OCI-LY3 (cell line): ENCODE results near the gene ANP32D.

Source experiments
- EZH2phosphoT487 ChIP-seq: fragments of 200-600 bp; shearing (Covaris generic); IDR thresholded peaks from 2 replicates; pipeline ENCODE4 v1.6.1; 2018; ENCODE audit warnings: antibody characterized with exemption, mixed run types, low read depth
- TF ChIP-seq, protein P1 (sequence below): fragments of 200-600, 300-600 bp; sonication (generic); IDR thresholded peaks from 2 replicates; pipeline ENCODE4 v1.5.1; 2014; ENCODE audit warnings: antibody characterized with exemption, low read length, low read depth

DNA sequence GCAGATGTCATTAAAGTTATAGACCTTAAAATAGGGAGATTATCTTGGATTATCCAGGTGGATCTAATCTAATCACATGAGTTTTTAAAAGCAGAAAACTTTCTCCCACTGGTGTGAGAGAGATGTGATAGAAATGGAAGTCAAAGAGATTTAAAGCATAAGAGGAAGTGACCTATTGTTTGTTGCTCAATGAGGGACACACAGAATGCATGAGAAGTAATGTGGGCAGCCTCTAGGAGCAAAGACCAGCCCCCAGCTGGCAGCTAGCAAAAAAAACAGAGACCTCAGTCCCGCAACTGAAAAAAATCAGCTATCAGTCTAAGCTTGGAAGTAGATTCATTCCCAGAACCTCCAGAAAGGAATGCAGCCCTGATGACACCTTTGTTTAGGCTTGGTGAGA is 24.6 kb upstream of the ANP32D start:
- TF ChIP-seq, protein P1, sequence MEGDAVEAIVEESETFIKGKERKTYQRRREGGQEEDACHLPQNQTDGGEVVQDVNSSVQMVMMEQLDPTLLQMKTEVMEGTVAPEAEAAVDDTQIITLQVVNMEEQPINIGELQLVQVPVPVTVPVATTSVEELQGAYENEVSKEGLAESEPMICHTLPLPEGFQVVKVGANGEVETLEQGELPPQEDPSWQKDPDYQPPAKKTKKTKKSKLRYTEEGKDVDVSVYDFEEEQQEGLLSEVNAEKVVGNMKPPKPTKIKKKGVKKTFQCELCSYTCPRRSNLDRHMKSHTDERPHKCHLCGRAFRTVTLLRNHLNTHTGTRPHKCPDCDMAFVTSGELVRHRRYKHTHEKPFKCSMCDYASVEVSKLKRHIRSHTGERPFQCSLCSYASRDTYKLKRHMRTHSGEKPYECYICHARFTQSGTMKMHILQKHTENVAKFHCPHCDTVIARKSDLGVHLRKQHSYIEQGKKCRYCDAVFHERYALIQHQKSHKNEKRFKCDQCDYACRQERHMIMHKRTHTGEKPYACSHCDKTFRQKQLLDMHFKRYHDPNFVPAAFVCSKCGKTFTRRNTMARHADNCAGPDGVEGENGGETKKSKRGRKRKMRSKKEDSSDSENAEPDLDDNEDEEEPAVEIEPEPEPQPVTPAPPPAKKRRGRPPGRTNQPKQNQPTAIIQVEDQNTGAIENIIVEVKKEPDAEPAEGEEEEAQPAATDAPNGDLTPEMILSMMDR, result no peak
- no peak for TF ChIP-seq EZH2phosphoT487
